BLaER1 treated with 17β-estradiol and CSF1 and Interleukin-3, amounts not matched to agents 10 nM and 100 nM (cell line): Measurements from ENCODE around the gene AKAP4.

Source experiments
- H3K27ac ChIP-seq, 11 experiments: shearing (Covaris generic); formaldehyde crosslinking; 2 replicates each; pipeline ENCODE4 v1.8.1; 2022
- H3K27me3 ChIP-seq, 11 experiments: shearing (Covaris generic); formaldehyde crosslinking; 2 replicates each; pipeline ENCODE4 v1.8.1; 2022
- H3K36me3 ChIP-seq, 11 experiments: shearing (Covaris generic); formaldehyde crosslinking; 2 replicates each; pipeline ENCODE4 v1.8.1; 2022
- H3K4me1 ChIP-seq, 10 experiments: shearing (Covaris generic); formaldehyde crosslinking; 2 replicates each; pipeline ENCODE4 v1.8.1; 2022
- H3K4me2 ChIP-seq, 11 experiments: shearing (Covaris generic); formaldehyde crosslinking; 2 replicates each; pipeline ENCODE4 v1.8.1; 2022
- H3K4me3 ChIP-seq, 10 experiments: shearing (Covaris generic); formaldehyde crosslinking; 2 replicates each; pipeline ENCODE4 v1.8.1; 2022
- H3K9ac ChIP-seq, 11 experiments: shearing (Covaris generic); formaldehyde crosslinking; 2 replicates each; pipeline ENCODE4 v1.8.1; 2022
- H3K9me3 ChIP-seq, 11 experiments: shearing (Covaris generic); formaldehyde crosslinking; replicated peaks in 1 of 11; 2 replicates each; pipeline ENCODE4 v1.8.1; 2022
- H4K20me1 ChIP-seq, 11 experiments: shearing (Covaris generic); formaldehyde crosslinking; 2 replicates each; pipeline ENCODE4 v1.8.1; 2022
- Cebpa-rat ChIP-seq, 11 experiments: shearing (Covaris generic); IDR thresholded peaks; 2 replicates each; pipeline ENCODE4 v1.8.1; 2022

The AKAP4 gene

GRCh38 chrX:50152456-50152855, 48.4 kb downstream of the AKAP4 start:
- H3K4me3 ChIP-seq = no peak overlapping the region
- H3K4me2 ChIP-seq = no peak overlapping the region
- no peak overlapping the region for H3K27ac ChIP-seq
- H3K27me3 ChIP-seq = peaks cover 57 to 90% (median 87%) of the 10 kb centered on the region in 11 experiments
- H3K9me3 ChIP-seq = peaks cover 18 to 30% (median 25%) of the 10 kb centered on the region in 11 experiments; a peak in 20 of 22 replicates
- peaks cover 0 to 3% (median 0%) of the 10 kb centered on the region in 10 experiments; a peak in 1 of 20 replicates for H3K4me1 ChIP-seq
- no peaks in the 10 kb centered on the region for H3K36me3 ChIP-seq
- no peak overlapping the region for H3K9ac ChIP-seq
- H4K20me1 ChIP-seq = no peaks in the 10 kb centered on the region; a peak in 2 of 22 replicates
- no peak for TF ChIP-seq Cebpa-rat (IDR thresholded peaks at IDR 0.05)

- H3K9me3 ChIP-seq = peaks cover 0 to under 1% (median 0%) of the 10 kb centered on the region in 11 experiments; a peak in 2 of 22 replicates
- no peak overlapping the region for H3K27ac ChIP-seq
- H3K4me1 ChIP-seq = peaks cover 0 to 14% (median 2%) of the 10 kb centered on the region in 10 experiments; a peak in 6 of 20 replicates
- H3K4me3 ChIP-seq = no peak overlapping the region
- no peaks in the 10 kb centered on the region; a peak in 3 of 22 replicates for H4K20me1 ChIP-seq
- peaks cover 60 to 89% (median 83%) of the 10 kb centered on the region in 11 experiments for H3K27me3 ChIP-seq
- no peaks in the 10 kb centered on the region for H3K36me3 ChIP-seq
- H3K4me2 ChIP-seq = no peak overlapping the region
- no peak overlapping the region for H3K9ac ChIP-seq
- TF ChIP-seq Cebpa-rat (IDR thresholded peaks at IDR 0.05) = no peak
Measured at GRCh38 chrX:50147972-50148371, 52.8 kb downstream of the AKAP4 start.
